ENCODE measurements around the gene GRAP. TPM values are rescaled to one million over a fixed set of nuclear protein-coding genes. Genes with fewer than 3 reads are reported as not detected.
"Not testable (repeated sequence)": the region's sequence is repeated elsewhere in the genome, so short reads cannot be mapped to it uniquely, and the experiment has no call there.

GRAP gene
- total RNA-seq, 1 experiment from 2014 or later: 0.26 TPM

DNA sequence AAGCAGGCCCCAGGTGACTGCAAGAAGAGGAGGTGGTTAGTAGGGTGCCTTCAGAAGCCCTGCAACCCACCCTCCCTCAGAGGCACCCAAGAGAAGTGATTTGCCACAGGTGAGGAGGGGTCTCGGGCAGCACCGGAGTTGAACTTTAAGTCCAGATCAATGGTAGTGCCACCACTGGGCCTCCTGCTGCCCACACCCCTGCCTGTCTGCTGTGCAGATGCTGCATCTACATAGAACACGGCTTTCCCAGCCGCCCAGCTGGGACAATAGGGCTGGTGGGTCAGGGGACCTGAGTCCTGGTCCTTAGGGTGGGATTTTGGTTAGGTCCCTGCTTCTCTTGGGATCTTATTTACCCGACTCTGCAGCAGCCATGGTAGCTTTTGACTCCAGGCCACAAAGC, 24.6 kb downstream of the GRAP start:
- Histone ChIP-seq H3K4me3 (ENCODE audit: low read depth, low read length, poor library complexity, severe bottlenecking) (no peak overlapping the region), H3K36me3 (ENCODE audit: insufficient read depth, low read length, poor library complexity, severe bottlenecking) (no peaks in the 10 kb centered on the region), H3K27ac (ENCODE audit: low read depth, low read length, poor library complexity, severe bottlenecking) (no peak overlapping the region), H3K4me1 (ENCODE audit: insufficient read depth, low read length, poor library complexity, severe bottlenecking) (no peaks in the 10 kb centered on the region), H3K9me3 (ENCODE audit: low read depth, low read length, poor library complexity, severe bottlenecking) (no peaks in the 10 kb centered on the region), H3K27me3 (replicated peaks; ENCODE audit: insufficient read depth, low read depth, low read length, poor library complexity) (no peaks in the 10 kb centered on the region)
- ChIA-PET POLR2A (ENCODE audit: low non-redundant PET) (no interaction called here), CTCF (no interaction called here)
- TF ChIP-seq EZH2 (IDR thresholded peaks at IDR 0.05; ENCODE audit: borderline replicate concordance, low read depth, low read length, poor library complexity, severe bottlenecking): no peak
- no peak for TF ChIP-seq CTCF (conservative IDR thresholded peaks at IDR 0.05; ENCODE audit: low read depth, low read length)
- BruUV-seq (replicated peaks): no TSS peak
- intact Hi-C loops (cut with micrococcal nuclease; ENCODE audit: unreplicated experiment): no loop called here
- no peak for DNase-seq (ENCODE audit: low spot score)

DNA sequence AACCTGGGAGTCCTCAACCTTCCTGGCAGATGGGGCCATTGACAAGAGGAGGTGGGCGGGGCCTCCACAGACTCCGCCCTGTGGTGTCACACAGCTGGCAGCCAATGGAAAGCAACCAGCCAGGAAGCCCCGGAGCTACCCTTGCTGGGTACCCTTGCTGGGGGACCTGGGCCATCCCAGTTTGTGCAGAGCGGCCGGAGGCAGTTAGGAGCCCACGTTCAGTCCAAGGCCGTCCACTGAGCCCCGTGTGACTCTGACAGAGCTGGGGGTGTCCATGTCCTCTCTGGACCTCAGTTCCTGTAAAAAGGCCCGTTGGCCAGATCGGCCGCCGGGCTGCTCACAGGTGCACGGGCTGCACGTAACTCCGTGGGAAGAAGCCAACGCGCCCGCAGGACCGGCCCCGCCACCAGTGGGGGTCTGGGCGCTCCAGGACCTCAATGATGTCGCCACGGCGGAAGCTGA, 25.1 kb downstream of the GRAP start:
- Histone ChIP-seq H3K9me3 (ENCODE audit: low read depth, low read length, poor library complexity, severe bottlenecking) (no peaks in the 10 kb centered on the region), H3K27ac (ENCODE audit: low read depth, low read length, poor library complexity, severe bottlenecking) (no peak overlapping the region), H3K27me3 (replicated peaks; ENCODE audit: insufficient read depth, low read depth, low read length, poor library complexity) (no peaks in the 10 kb centered on the region), H3K36me3 (ENCODE audit: insufficient read depth, low read length, poor library complexity, severe bottlenecking) (no peaks in the 10 kb centered on the region), H3K4me3 (ENCODE audit: low read depth, low read length, poor library complexity, severe bottlenecking) (no peak overlapping the region), H3K4me1 (ENCODE audit: insufficient read depth, low read length, poor library complexity, severe bottlenecking) (no peaks in the 10 kb centered on the region)
- POLR2A ChIA-PET (ENCODE audit: low non-redundant PET): no interaction called here
- intact Hi-C loops (cut with micrococcal nuclease; ENCODE audit: unreplicated experiment): no loop called here
- BruUV-seq (replicated peaks): no TSS peak
- CTCF ChIA-PET: no interaction called here
- DNase-seq (ENCODE audit: low spot score): peak; percentile 36
- no peak for TF ChIP-seq CTCF (conservative IDR thresholded peaks at IDR 0.05; ENCODE audit: low read depth, low read length)
- TF ChIP-seq EZH2 (IDR thresholded peaks at IDR 0.05; ENCODE audit: borderline replicate concordance, low read depth, low read length, poor library complexity, severe bottlenecking): no peak

GRCh38 chr17:19021011-19021621, 25.6 kb downstream of the GRAP start:
- H3K27ac ChIP-seq (ENCODE audit: low read depth, low read length, poor library complexity, severe bottlenecking); H3K4me1 ChIP-seq (ENCODE audit: insufficient read depth, low read length, poor library complexity, severe bottlenecking); intact Hi-C loops (cut with micrococcal nuclease; ENCODE audit: unreplicated experiment); H3K4me3 ChIP-seq (ENCODE audit: low read depth, low read length, poor library complexity, severe bottlenecking); DNase-seq (ENCODE audit: low spot score); POLR2A ChIA-PET (ENCODE audit: low non-redundant PET); H3K9me3 ChIP-seq (ENCODE audit: low read depth, low read length, poor library complexity, severe bottlenecking); H3K27me3 ChIP-seq (replicated peaks; ENCODE audit: insufficient read depth, low read depth, low read length, poor library complexity); BruUV-seq (replicated peaks); CTCF ChIA-PET; H3K36me3 ChIP-seq (ENCODE audit: insufficient read depth, low read length, poor library complexity, severe bottlenecking): not testable (repeated sequence)

- no peak for DNase-seq (ENCODE audit: low spot score)
- Histone ChIP-seq H3K36me3 (ENCODE audit: insufficient read depth, low read length, poor library complexity, severe bottlenecking) (no peaks in the 10 kb centered on the region), H3K4me3 (ENCODE audit: low read depth, low read length, poor library complexity, severe bottlenecking) (no peak overlapping the region), H3K27me3 (replicated peaks; ENCODE audit: insufficient read depth, low read depth, low read length, poor library complexity) (no peaks in the 10 kb centered on the region), H3K27ac (ENCODE audit: low read depth, low read length, poor library complexity, severe bottlenecking) (no peak overlapping the region), H3K4me1 (ENCODE audit: insufficient read depth, low read length, poor library complexity, severe bottlenecking) (no peaks in the 10 kb centered on the region), H3K9me3 (ENCODE audit: low read depth, low read length, poor library complexity, severe bottlenecking) (no peaks in the 10 kb centered on the region)
- intact Hi-C loops (cut with micrococcal nuclease; ENCODE audit: unreplicated experiment): no loop called here
- POLR2A ChIA-PET (ENCODE audit: low non-redundant PET): no interaction called here
- CTCF ChIA-PET: no interaction called here
- TF ChIP-seq EZH2 (IDR thresholded peaks at IDR 0.05; ENCODE audit: borderline replicate concordance, low read depth, low read length, poor library complexity, severe bottlenecking) (no peak), CTCF (conservative IDR thresholded peaks at IDR 0.05; ENCODE audit: low read depth, low read length) (no peak)
- no TSS peak for BruUV-seq (replicated peaks)
Measured at GRCh38 chr17:19020016-19020415, 26.7 kb downstream of the GRAP start.
